SK-N-SH treated with all-trans-retinoic acid at 6 μM for 48 hours (cell line): ENCODE measurements around the gene NTSR2.

Experiments used
- ATAC-seq: fragments of 200-7000 bp; cut with Tn5 transposase; 3 replicates; pipeline ENCODE4 v1.9.1; 2020; ENCODE audit warnings: mild to moderate bottlenecking, moderate library complexity
- ARNTL ChIP-seq: fragments of 450-650 bp; formaldehyde crosslinking; IDR thresholded peaks from 2 replicates; pipeline ENCODE4 v1.5.0; 2020; ENCODE audit warnings: low read depth, mild to moderate bottlenecking, moderate library complexity, borderline replicate concordance
- BACH2 ChIP-seq: fragments of 250-450 bp; sonication (Bioruptor Pico); IDR thresholded peaks from 2 replicates; pipeline ENCODE4 v1.9.0; 2021; ENCODE audit warnings: mild to moderate bottlenecking, borderline replicate concordance
- CSDC2 ChIP-seq: fragments of 250-450 bp; sonication (Bioruptor Pico); IDR thresholded peaks from 2 replicates; pipeline ENCODE4 v1.5.0; 2020; ENCODE audit warnings: mild to moderate bottlenecking, moderate library complexity
- ISL1 ChIP-seq: fragments of 250-450 bp; sonication (Bioruptor Pico); IDR thresholded peaks from 2 replicates; pipeline ENCODE4 v2.1.2; 2022; ENCODE audit warnings: mild to moderate bottlenecking, moderate library complexity
- OSR1 ChIP-seq: fragments of 250-450 bp; sonication (Bioruptor Pico); IDR thresholded peaks from 2 replicates; pipeline ENCODE4 v1.8.0; 2022; ENCODE audit warnings: moderate library complexity, mild to moderate bottlenecking, inconsistent platforms
- PATZ1 ChIP-seq: fragments of 250-450 bp; sonication (Bioruptor Pico); IDR thresholded peaks from 2 replicates; pipeline ENCODE4 v1.8.0; 2020; ENCODE audit warnings: mild to moderate bottlenecking, moderate library complexity, borderline replicate concordance
- PPARA ChIP-seq: fragments of 250-450 bp; sonication (Bioruptor Pico); IDR thresholded peaks from 2 replicates; pipeline ENCODE4 v1.5.0; 2020; ENCODE audit warnings: mild to moderate bottlenecking, borderline replicate concordance
- SNAI2 ChIP-seq: fragments of 250-450 bp; sonication (Bioruptor Pico); IDR thresholded peaks from 2 replicates; pipeline ENCODE4 v1.5.0; 2020; ENCODE audit warnings: mild to moderate bottlenecking, moderate library complexity
- TCF4 ChIP-seq: fragments of 250-450 bp; sonication (Bioruptor Pico); IDR thresholded peaks from 2 replicates; pipeline ENCODE4 v1.8.0; 2021; ENCODE audit warnings: mild to moderate bottlenecking, moderate library complexity, borderline replicate concordance
- TOX ChIP-seq: fragments of 250-450 bp; sonication (Bioruptor Pico); IDR thresholded peaks from 2 replicates; pipeline ENCODE4 v1.8.0; 2021; ENCODE audit warnings: mild to moderate bottlenecking, moderate library complexity, borderline replicate concordance
- TSHZ2 ChIP-seq: fragments of 250-450 bp; sonication (Bioruptor Pico); IDR thresholded peaks from 2 replicates; pipeline ENCODE4 v1.5.0; 2020; ENCODE audit warnings: mild to moderate bottlenecking, moderate library complexity
- ZC3H10 ChIP-seq: fragments of 250-450 bp; sonication (Bioruptor Pico); IDR thresholded peaks from 2 replicates; pipeline ENCODE4 v1.5.1; 2021; ENCODE audit warnings: mild to moderate bottlenecking, moderate library complexity
- ZFP3 ChIP-seq: fragments of 250-450 bp; sonication (Bioruptor Pico); IDR thresholded peaks from 2 replicates; pipeline ENCODE4 v1.5.0; 2020; ENCODE audit warnings: mild to moderate bottlenecking, moderate library complexity
- ZFP30 ChIP-seq: fragments of 450-650 bp; formaldehyde crosslinking; IDR thresholded peaks from 2 replicates; pipeline ENCODE4 v1.5.0; 2022; ENCODE audit warnings: mild to moderate bottlenecking, moderate library complexity
- ZNF70 ChIP-seq: fragments of 450-650 bp; formaldehyde crosslinking; IDR thresholded peaks from 2 replicates; pipeline ENCODE4 v1.5.0; 2020; ENCODE audit warnings: mild to moderate bottlenecking, moderate library complexity
- ZNF8 ChIP-seq: fragments of 450-650 bp; formaldehyde crosslinking; IDR thresholded peaks from 2 replicates; pipeline ENCODE4 v1.5.0; 2020; ENCODE audit warnings: mild to moderate bottlenecking, moderate library complexity
- TF ChIP-seq, protein P1 (sequence below): fragments of 250-450 bp; sonication (Bioruptor Pico); IDR thresholded peaks from 2 replicates; pipeline ENCODE4 v1.8.0; 2021; ENCODE audit warnings: low read depth, mild to moderate bottlenecking, moderate library complexity, borderline replicate concordance
- TF ChIP-seq, protein P2 (sequence below): fragments of 250-450 bp; sonication (Bioruptor Pico); IDR thresholded peaks from 2 replicates; pipeline ENCODE4 v1.5.1; 2021; ENCODE audit warnings: mild to moderate bottlenecking, moderate library complexity

The NTSR2 gene

DNA sequence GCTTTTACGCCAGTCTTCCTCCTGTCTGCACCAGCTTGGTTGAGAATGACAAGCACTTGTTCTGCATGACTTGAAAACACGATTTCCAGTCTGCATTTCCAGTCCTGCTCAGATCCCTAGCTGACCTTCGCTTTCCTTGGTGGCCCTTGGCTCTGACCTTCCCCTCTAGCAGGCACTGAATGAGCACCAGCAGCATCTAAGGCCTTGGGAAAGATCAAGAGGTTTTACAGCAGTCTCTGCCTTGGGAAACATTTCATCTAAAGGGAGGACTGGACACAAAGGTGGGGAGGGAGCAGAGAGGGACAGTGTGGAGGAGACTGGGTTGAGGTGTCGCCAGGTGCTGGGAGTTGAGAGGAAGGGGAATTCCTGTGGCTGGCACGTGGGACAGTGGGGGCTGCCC, 30.5 kb downstream of the NTSR2 start:
- no peak for ATAC-seq
- TF ChIP-seq ZC3H10 (no peak), TSHZ2 (CRISPR knock-in tag) (no peak), ZFP3 (CRISPR knock-in tag) (no peak), ZNF70 (CRISPR knock-in tag) (no peak), OSR1 (CRISPR knock-in tag) (no peak), ZNF8 (CRISPR knock-in tag) (no peak), ARNTL (CRISPR knock-in tag) (no peak), TCF4 (no peak), CSDC2 (CRISPR knock-in tag) (no peak), PPARA (CRISPR knock-in tag) (no peak), ZFP30 (no peak), ISL1 (CRISPR knock-in tag) (no peak), TOX (no peak), BACH2 (no peak), SNAI2 (CRISPR knock-in tag) (no peak), PATZ1 (CRISPR knock-in tag) (no peak)
- TF ChIP-seq, protein P1, sequence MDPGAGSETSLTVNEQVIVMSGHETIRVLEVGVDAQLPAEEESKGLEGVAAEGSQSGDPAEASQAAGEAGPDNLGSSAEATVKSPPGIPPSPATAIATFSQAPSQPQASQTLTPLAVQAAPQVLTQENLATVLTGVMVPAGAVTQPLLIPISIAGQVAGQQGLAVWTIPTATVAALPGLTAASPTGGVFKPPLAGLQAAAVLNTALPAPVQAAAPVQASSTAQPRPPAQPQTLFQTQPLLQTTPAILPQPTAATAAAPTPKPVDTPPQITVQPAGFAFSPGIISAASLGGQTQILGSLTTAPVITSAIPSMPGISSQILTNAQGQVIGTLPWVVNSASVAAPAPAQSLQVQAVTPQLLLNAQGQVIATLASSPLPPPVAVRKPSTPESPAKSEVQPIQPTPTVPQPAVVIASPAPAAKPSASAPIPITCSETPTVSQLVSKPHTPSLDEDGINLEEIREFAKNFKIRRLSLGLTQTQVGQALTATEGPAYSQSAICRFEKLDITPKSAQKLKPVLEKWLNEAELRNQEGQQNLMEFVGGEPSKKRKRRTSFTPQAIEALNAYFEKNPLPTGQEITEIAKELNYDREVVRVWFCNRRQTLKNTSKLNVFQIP, result no peak
- TF ChIP-seq, protein P2, sequence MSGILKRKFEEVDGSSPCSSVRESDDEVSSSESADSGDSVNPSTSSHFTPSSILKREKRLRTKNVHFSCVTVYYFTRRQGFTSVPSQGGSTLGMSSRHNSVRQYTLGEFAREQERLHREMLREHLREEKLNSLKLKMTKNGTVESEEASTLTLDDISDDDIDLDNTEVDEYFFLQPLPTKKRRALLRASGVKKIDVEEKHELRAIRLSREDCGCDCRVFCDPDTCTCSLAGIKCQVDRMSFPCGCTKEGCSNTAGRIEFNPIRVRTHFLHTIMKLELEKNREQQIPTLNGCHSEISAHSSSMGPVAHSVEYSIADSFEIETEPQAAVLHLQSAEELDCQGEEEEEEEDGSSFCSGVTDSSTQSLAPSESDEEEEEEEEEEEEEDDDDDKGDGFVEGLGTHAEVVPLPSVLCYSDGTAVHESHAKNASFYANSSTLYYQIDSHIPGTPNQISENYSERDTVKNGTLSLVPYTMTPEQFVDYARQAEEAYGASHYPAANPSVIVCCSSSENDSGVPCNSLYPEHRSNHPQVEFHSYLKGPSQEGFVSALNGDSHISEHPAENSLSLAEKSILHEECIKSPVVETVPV (CRISPR knock-in tag), result no peak

- TF ChIP-seq ZFP3 (CRISPR knock-in tag) (no peak), ARNTL (CRISPR knock-in tag) (no peak), OSR1 (CRISPR knock-in tag) (no peak), SNAI2 (CRISPR knock-in tag) (no peak)
- TF ChIP-seq, protein P1, result no peak
- no peak for ATAC-seq
Measured at GRCh38 chr2:11637546-11637945, 32.4 kb downstream of the NTSR2 start.

DNA sequence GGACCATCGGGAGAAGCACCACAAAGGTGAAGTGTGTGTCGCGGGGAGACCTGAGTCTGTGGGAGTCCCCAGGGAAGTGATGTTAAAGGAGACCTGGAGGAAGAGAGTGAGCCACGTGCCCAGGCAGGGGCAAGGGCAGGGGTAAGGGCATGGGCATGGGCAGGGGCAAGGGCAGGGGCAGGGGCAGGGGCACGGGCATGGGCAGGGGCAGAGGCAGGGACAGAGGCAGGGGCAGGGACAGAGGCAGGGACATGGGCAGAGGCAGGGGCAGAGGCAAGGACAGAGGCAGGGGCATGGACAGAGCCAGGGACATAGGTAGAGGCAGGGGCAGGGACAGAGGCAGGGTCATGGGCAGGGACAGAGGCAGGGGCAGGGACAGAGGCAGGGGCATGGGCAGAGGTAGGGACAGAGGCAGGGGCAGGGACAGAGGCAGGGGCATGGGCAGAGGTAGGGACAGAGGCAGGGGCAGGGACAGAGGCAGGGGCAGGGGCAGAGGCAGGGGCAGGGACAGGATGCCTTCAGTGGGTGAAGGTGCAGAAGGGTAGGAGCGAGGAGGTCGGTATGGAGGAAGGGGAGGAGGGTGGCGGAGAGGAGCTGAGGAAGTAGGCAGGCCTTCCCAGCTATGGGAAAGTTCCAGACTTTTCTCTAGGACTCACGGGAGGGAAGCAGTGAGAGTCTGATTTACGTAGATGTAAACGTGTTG, 33.3 kb downstream of the NTSR2 start:
- ATAC-seq, result no peak
- TF ChIP-seq PPARA (CRISPR knock-in tag), result no peak
- no peak for TF ChIP-seq PATZ1 (CRISPR knock-in tag)
